Fibroblast of upper back skin (primary cell): ENCODE data around the gene BICD2.
"Not testable (repeated sequence)": the region's sequence is repeated elsewhere in the genome, so short reads cannot be mapped to it uniquely, and the experiment has no call there.

Source experiments
- DNase-seq: peaks from one replicate; pipeline ENCODE4 v3.0.0-alpha.2; 2013

The BICD2 gene

GRCh38 chr9:92764381-92764987 is at the start of gene BICD2:
Gene BICD2 (minus strand): TSS chr9:92764833. CDS start chr9:92764744, 89 bp downstream.
- DNase-seq = no peak

- not testable (repeated sequence) for DNase-seq
Observed at GRCh38 chr9:92809629-92810326, 45.1 kb upstream of the BICD2 start.

GRCh38 chr9:92808726-92809451 is 44.3 kb upstream of the BICD2 start:
- peak; percentile 63 for DNase-seq

DNA sequence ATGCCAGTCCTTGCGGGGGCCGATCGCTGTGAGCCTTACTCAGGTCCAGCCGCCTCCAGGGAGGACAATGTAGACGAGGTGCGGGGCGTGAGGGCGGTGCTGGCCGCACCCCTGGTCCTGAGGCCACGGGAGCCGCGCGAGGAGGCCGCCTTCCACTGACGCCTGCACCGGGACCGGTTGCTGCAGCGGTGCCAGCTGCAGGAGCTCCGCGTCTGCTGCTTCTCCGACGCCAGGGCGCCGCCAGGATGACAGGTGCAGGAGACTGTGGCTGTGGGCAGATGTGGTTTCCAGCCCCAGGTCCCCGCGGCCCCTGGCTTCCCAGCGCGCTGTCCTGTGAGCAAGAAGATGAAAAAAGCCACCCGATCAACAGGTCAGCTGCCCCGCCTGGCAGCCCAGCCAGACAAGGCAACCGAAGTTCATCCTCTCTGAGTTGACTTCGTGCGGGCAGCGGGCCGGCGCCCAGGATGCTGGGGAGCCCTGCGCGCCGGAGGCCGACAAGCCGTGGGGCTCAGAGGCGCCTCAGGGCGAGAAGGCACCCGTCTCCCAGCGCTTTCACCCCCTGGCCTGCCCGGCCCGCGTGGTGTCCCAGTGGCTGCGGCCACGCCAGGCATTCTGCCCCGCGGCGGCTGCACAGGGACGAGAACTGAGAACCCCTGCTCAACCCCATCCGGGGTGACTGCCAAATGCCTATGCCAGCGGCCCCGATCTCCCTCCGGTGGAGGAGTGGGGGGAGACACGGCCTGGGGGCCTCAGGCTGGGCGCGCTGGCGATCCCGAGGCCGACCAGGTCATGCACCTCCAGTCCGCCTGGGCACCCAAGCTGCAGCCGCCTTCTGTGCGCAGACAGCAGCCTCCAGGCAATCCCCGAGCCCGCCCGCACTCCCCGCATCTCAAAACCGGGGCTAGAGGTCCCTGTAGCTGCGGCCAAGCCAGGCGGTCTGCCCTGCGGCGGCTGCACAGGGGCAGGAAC is 43.4 kb upstream of the BICD2 start:
- no peak for DNase-seq

DNA sequence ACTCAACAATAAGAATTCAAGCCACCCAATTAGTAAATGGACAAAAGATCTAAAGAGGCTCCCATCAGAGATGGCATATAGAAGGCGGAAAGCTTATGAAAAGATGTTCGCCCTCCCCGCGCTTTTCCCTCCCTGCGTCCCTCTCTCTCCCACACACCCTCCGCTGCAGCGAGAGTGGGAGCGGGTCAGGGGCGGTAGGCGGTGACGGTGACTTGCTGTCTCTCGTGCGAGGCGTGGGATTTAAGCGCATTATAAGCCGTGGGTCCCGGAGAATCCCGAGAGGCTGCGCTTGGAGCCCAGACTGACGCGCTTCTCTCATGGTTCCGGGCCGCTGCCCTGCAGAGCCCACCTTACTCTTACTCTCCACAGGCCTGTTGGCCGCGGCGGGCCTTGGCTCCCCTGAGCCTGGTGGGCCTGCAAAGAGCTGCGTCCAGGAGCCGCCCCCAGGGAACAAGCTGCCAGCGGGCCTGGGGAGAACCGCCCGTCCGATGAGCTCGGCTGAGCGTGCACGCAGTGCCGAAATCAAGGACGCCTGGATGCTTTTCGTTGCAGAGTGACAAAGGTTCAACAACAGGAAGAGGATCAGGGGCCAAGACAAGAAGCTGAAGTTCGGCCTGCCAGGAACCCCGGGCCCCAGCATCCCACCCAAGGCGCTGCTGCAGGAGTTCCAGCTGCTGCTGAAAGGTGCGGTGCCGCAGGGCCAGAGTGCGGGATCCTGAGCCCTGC is 42.6 kb upstream of the BICD2 start:
- DNase-seq = no peak

DNA sequence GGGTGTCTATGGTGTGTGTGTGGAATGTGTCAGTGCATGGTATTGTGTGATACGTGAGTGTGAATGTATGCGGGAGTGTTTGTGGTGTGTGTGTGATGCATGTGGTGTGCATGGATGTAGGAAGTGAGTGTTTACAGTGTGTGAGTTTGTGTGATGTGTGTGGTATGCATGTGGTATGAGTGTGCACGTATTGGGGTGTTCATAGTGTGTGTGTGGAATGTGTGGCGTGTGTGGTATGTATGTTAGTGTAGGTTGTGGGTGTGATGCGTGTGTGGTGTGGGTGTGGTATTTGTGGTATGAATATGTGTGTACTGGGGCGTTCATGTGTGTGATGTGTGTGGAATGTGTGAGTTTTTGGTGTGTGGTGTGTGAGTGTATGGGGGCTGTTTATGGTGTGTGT is 40.1 kb upstream of the BICD2 start:
- peak; percentile 24 for DNase-seq

DNA sequence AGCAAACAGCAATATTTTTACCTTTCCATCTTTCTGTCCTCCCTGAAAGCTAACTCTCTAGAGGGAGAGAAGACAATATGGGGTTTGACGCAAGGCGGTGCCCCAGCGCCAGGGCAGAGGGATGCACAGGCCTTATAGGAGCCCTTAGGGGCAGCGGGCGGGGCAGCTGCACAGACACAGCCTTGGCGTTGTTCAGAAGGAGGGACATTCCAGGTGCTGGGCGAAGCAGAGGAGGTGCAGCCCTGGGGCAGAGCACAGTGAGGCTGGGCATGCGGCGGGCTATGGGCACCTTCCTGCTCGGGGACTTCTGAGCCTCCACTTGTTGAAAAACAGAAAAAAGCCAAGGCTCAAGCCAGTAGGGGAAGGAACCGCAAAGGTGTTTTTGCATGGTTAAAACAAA is 33.7 kb upstream of the BICD2 start:
- no peak for DNase-seq

- DNase-seq = not testable (repeated sequence)
Observed at GRCh38 chr9:92796337-92796804, 31.7 kb upstream of the BICD2 start.

DNA sequence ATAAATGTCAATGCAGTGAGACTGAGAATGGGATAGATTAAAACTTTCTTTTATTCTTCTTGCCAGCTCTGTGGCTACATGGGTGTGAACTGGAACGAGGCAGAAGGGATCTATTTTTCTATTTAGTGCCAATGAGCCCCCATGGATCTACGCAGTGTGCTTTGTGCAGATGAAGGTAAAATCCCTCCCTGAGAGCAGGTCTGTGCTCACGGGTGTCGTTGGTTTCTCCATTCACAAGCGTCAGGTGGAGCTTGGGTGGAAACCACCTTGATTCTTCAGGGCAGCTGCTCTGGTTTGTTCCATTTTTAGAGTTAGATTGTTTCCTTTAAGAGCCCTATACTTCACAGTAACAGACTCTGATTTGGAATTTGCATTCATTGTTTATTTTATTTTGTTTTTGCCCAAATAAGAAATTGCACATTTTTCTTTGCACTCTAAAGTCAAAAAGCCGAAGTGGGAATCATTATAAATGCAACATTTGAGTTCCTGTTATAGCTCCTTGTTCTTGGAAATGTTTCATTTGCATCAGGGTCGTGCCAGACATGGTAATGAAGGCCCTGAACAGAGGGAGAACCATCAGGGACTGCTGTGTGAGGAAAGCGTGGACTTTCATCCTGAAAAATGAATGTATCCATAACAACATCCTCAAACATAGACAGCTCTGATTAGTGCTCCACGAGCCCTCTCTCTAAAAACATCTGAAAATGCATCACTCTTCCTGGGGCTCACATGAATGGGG is 31.1 kb upstream of the BICD2 start:
- no peak for DNase-seq

DNA sequence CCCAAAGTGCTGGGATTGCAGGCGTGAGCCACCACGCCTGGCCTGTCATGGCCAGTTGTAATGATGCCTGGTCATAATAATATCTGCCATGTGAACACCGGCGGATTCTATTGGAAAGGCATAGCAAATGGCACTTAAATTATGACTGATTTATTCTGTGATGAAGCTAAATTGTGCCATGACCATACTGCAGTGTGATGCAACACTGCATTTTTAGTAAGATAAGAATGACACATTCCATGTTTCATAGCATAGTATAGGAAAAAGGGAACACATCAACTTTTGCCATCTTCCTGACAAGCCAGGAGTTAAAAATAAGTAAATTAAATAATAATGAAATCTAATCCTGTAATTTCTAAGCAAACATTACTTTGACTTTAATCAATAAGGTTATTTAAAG is 30.4 kb upstream of the BICD2 start:
- DNase-seq = no peak

DNA sequence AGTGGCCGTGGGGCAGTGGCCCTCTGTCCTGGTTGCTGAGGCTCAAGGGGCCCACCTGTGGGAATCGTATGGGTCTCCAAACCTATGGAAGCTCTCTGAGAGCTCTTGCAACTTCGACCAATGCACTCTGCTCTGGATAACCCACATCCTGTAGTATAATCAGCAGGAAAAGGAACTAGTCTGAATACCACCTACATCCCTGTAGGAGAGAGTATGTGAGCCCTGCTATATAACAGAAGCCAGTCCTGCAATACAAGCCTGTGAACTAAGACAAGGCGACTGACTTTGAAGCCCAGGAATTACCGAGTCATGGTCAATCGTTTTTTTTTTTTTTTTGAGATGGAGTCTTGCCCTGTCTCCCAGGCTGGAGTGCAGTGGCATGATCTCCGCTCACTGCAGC is 29.8 kb upstream of the BICD2 start:
- no peak for DNase-seq

- DNase-seq = peak; percentile 74
Observed at GRCh38 chr9:92790542-92791527, 26.2 kb upstream of the BICD2 start.

- no peak for DNase-seq
Observed at GRCh38 chr9:92786298-92786697, 21.7 kb upstream of the BICD2 start.

GRCh38 chr9:92781899-92782298 is 17.3 kb upstream of the BICD2 start:
- DNase-seq = no peak

- DNase-seq = no peak
Observed at GRCh38 chr9:92780206-92780605, 15.6 kb upstream of the BICD2 start.

DNA sequence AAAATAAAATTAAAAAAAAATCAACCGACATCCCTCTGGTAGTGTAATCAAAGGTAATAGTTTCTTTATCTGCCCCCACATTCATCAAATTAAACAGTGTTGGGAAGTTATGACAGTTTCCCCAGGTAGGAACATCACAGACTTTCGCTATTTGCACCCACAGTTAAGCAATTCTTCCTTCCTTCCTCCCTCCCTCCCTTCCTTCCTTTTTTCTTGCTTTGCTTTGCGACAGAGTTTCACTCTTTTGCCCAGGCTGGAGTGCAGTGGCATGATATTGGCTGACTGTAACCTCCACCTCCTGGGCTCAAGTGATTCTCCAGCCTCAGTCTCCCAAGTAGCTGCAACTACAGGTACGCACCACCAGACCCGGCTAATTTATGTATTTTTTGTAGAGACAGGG is 10.8 kb upstream of the BICD2 start:
- DNase-seq = no peak

DNA sequence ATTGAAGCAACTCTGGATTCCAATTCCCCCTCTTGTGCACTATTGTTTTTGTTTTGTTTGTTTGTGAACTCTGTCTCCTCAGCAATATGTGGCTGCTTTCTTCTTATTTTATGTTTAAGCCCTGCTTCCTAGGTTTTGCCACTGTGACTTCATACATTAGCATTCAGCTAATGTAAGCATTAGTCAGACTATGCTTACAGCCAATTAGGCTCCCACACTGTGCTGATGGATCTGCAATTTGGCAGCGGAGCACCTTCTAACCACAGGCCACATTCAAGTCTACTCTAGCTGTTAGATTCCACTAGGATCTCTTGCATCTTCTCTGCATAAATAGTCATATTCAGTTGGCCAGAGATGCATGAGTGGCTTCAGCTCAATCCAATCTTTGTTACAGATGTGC is 9.6 kb upstream of the BICD2 start:
- DNase-seq = peak; percentile 91

DNA sequence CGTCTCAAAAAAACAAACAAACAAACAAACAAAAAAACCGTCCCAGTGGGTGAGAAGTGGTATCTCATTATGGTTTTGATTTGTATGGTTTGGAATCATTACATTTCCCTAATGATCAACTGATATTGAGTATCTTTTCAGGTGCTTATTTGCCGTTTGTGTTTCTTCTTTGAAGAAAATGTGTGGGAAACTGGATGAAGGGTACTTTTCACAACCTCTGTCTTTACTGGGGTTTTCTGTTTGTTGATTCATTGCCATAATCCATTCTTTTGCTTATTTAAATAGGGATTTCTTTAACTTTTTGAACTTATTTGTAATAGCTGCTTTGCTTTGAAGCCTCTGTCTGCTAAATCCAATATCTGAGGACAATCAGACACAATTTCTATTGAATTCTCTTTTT is 9.2 kb upstream of the BICD2 start:
- DNase-seq = no peak

DNA sequence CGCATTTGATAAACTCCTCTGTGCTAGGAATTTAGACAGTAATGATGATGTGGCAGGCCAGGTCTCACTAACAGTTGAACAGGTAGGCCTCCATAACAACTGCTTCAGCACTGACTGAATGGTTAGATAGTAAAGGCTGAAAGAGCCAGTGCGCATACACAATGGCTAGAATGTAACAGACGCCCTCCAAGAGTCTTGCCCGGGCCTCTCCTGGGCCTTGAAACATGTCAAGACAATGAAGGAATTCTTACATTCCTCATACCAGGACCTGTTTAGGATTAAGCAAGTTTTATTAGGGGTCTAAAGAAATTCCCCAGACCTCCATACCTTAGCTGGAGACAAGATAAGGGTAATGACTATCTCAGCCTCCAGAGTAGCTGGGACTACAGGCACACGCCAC is 6.7 kb upstream of the BICD2 start:
- DNase-seq = no peak

- no peak for DNase-seq
Observed at GRCh38 chr9:92770360-92770995, 5.8 kb upstream of the BICD2 start.
